ENCODE measurements around the gene ATP8A1.

DNA sequence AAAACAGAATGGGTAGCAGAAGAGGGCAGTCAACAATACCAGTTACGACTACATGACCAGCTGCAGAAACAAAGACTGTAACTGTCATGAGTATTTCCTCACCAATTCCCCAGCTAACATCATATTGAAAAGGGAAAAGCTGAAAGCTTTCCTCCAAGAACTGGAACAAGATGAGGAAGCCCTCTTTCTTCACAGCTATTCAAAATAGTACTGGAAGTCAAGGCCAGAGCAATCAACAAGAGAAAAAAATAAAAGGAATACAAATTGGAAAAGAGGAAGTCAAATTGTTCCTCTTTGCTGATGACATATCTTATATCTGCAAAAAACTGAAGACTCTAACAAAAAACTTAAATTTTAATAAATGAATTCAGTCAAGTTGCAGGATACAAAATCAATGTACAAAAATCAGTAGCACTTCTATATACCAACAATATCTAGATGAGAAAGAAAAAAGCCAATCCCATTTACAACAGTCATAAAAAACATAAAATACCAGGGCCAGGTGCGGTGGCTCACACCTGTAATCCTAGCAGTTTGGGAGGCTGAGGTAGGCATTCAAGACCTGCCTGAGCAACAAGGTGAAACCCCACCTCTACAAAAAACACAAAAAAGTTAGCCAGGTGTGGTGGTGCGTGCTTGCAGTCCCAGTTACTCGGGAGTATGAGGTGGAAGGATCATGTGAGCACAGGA, 125.4 kb downstream of the ATP8A1 start:
- TF ChIP-seq, protein P1, sequence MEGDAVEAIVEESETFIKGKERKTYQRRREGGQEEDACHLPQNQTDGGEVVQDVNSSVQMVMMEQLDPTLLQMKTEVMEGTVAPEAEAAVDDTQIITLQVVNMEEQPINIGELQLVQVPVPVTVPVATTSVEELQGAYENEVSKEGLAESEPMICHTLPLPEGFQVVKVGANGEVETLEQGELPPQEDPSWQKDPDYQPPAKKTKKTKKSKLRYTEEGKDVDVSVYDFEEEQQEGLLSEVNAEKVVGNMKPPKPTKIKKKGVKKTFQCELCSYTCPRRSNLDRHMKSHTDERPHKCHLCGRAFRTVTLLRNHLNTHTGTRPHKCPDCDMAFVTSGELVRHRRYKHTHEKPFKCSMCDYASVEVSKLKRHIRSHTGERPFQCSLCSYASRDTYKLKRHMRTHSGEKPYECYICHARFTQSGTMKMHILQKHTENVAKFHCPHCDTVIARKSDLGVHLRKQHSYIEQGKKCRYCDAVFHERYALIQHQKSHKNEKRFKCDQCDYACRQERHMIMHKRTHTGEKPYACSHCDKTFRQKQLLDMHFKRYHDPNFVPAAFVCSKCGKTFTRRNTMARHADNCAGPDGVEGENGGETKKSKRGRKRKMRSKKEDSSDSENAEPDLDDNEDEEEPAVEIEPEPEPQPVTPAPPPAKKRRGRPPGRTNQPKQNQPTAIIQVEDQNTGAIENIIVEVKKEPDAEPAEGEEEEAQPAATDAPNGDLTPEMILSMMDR (IDR thresholded peaks at IDR 0.05; ENCODE audit: low read depth, low read length, missing input control) = no peak
- TF ChIP-seq, protein P2, sequence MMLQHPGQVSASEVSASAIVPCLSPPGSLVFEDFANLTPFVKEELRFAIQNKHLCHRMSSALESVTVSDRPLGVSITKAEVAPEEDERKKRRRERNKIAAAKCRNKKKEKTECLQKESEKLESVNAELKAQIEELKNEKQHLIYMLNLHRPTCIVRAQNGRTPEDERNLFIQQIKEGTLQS (IDR thresholded peaks at IDR 0.05) = no peak
- no peak for TF ChIP-seq RAD21 (IDR thresholded peaks at IDR 0.05)
- TF ChIP-seq, protein P3, sequence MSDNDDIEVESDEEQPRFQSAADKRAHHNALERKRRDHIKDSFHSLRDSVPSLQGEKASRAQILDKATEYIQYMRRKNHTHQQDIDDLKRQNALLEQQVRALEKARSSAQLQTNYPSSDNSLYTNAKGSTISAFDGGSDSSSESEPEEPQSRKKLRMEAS (IDR thresholded peaks at IDR 0.05) = no peak
- TF ChIP-seq EGR1 (IDR thresholded peaks at IDR 0.05; ENCODE audit: low read depth in 2 of 2) = no peak
- TF ChIP-seq, protein P4, sequence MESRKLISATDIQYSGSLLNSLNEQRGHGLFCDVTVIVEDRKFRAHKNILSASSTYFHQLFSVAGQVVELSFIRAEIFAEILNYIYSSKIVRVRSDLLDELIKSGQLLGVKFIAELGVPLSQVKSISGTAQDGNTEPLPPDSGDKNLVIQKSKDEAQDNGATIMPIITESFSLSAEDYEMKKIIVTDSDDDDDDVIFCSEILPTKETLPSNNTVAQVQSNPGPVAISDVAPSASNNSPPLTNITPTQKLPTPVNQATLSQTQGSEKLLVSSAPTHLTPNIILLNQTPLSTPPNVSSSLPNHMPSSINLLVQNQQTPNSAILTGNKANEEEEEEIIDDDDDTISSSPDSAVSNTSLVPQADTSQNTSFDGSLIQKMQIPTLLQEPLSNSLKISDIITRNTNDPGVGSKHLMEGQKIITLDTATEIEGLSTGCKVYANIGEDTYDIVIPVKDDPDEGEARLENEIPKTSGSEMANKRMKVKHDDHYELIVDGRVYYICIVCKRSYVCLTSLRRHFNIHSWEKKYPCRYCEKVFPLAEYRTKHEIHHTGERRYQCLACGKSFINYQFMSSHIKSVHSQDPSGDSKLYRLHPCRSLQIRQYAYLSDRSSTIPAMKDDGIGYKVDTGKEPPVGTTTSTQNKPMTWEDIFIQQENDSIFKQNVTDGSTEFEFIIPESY (IDR thresholded peaks at IDR 0.05) = no peak
- TF ChIP-seq TAF1 (conservative IDR thresholded peaks at IDR 0.05) = no peak
- no peak for TF ChIP-seq GABPA (IDR thresholded peaks at IDR 0.05 in 1 of 2, conservative IDR thresholded peaks at IDR 0.05 in 1 of 2)
- TF ChIP-seq, protein P5, sequence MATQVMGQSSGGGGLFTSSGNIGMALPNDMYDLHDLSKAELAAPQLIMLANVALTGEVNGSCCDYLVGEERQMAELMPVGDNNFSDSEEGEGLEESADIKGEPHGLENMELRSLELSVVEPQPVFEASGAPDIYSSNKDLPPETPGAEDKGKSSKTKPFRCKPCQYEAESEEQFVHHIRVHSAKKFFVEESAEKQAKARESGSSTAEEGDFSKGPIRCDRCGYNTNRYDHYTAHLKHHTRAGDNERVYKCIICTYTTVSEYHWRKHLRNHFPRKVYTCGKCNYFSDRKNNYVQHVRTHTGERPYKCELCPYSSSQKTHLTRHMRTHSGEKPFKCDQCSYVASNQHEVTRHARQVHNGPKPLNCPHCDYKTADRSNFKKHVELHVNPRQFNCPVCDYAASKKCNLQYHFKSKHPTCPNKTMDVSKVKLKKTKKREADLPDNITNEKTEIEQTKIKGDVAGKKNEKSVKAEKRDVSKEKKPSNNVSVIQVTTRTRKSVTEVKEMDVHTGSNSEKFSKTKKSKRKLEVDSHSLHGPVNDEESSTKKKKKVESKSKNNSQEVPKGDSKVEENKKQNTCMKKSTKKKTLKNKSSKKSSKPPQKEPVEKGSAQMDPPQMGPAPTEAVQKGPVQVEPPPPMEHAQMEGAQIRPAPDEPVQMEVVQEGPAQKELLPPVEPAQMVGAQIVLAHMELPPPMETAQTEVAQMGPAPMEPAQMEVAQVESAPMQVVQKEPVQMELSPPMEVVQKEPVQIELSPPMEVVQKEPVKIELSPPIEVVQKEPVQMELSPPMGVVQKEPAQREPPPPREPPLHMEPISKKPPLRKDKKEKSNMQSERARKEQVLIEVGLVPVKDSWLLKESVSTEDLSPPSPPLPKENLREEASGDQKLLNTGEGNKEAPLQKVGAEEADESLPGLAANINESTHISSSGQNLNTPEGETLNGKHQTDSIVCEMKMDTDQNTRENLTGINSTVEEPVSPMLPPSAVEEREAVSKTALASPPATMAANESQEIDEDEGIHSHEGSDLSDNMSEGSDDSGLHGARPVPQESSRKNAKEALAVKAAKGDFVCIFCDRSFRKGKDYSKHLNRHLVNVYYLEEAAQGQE (IDR thresholded peaks at IDR 0.05) = no peak
- TF ChIP-seq JUND (IDR thresholded peaks at IDR 0.05) = no peak
- no peak for TF ChIP-seq YY1 (IDR thresholded peaks at IDR 0.05)
- no peak for TF ChIP-seq RXRA (IDR thresholded peaks at IDR 0.05)
- TF ChIP-seq HNF4G (IDR thresholded peaks at IDR 0.05) = no peak
- TF ChIP-seq SP1 (IDR thresholded peaks at IDR 0.05) = no peak
